ENCODE results near the gene TFPI.

- TF ChIP-seq CTCF (IDR thresholded peaks at IDR 0.05; ENCODE audit: low read depth, low read length, poor library complexity, severe bottlenecking) = no peak
- no peak for TF ChIP-seq EZH2phosphoT487 (IDR thresholded peaks at IDR 0.05; ENCODE audit: borderline replicate concordance, low read length)
Observed at GRCh38 chr2:187545238-187545751, 8.9 kb downstream of the TFPI start.
